Measurements from ENCODE around the gene RNPS1.

RNPS1 gene

DNA sequence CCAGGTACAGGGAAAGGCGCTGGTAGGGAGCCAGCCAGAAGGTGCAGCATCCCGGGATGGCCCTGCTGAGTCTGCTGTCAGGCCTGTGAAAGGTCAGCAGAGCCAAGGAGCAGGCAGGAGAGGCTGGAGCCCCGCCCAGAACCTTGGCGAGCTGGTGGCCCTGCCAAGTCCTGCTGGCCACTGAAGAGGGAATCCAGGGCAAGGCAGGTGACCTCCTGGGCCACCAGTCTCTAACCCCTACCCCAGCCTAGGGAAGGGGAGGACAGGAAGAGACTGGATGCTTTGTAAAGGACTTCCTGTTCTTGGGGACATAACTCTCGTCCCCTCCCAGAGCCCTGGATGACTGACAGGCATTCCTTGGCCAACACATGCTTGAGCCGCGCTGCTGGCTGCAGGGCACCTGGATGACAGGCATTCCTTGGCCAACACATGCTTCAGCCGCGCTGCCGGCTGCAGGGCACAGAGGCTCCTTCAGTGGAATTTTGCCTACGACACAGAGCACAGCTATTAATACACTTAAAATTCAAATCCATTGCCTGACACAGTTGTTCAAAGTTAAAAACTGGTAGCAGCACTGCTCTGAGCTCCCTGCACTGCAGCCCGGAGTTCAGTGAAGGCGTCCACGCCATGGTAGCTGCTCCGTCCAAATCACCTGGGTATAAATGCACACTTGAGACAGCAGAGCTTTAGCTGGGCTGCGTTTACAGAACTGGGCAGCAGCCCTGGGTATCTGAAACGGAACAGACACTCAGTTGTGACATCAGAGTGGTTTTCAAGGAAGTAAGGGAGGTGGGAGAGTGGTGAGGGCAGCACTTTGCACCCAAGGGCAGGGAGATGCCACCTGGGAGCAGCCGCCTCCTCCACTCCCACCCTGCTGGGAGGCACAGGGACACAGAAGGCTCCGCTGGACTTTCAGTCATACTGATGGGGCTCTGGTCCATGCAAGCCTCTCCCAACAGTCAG, 55.3 kb downstream of the RNPS1 start:
- Histone ChIP-seq H3K4me2 (ENCODE audit: low read length) (peak overlapping the region; percentile 29), H3K9ac (no peak overlapping the region), H3K36me3 (ENCODE audit: control insufficient read depth, insufficient read depth, low read length) (no peaks in the 10 kb centered on the region), H3K4me3 (ENCODE audit: low read depth, low read length) (peak overlapping the region; percentile 19), H3K27ac (peak overlapping the region; percentile 61), H3K4me1 (peaks cover 23% of the 10 kb centered on the region), H3K79me2 (no peaks in the 10 kb centered on the region), H3K27me3 (ENCODE audit: control insufficient read depth, insufficient read depth, low read length) (no peaks in the 10 kb centered on the region), H3K9me3 (ENCODE audit: control insufficient read depth, low read length) (no peaks in the 10 kb centered on the region), H2AFZ (no peak overlapping the region)
- TF ChIP-seq, protein P1, sequence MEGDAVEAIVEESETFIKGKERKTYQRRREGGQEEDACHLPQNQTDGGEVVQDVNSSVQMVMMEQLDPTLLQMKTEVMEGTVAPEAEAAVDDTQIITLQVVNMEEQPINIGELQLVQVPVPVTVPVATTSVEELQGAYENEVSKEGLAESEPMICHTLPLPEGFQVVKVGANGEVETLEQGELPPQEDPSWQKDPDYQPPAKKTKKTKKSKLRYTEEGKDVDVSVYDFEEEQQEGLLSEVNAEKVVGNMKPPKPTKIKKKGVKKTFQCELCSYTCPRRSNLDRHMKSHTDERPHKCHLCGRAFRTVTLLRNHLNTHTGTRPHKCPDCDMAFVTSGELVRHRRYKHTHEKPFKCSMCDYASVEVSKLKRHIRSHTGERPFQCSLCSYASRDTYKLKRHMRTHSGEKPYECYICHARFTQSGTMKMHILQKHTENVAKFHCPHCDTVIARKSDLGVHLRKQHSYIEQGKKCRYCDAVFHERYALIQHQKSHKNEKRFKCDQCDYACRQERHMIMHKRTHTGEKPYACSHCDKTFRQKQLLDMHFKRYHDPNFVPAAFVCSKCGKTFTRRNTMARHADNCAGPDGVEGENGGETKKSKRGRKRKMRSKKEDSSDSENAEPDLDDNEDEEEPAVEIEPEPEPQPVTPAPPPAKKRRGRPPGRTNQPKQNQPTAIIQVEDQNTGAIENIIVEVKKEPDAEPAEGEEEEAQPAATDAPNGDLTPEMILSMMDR (IDR thresholded peaks at IDR 0.05): no peak

DNA sequence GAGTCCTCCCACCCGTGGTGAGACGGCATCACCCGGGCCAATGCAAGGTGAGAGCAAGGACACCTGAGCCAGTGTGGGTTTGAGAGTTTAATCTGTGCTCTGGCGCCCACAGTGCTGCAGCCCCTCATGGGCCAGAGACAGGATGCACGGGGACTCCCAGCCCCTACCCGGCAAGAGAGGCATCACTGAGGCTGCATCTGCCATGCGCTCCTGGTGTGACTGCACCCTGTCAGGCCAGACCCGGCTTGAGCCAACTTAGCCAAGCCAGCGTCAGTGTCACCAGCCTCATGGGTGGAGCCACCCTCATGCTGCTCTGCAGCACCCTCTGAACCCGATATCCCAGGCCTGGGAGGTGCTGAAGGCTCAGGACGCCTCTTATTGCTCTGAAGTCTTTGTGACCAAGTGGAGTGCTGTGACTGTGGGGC, 56.0 kb downstream of the RNPS1 start:
- TF ChIP-seq, protein P1 (IDR thresholded peaks at IDR 0.05): no peak
- H3K27ac ChIP-seq: peak overlapping the region; percentile 61
- peaks cover 23% of the 10 kb centered on the region for H3K4me1 ChIP-seq
- H3K27me3 ChIP-seq (ENCODE audit: control insufficient read depth, insufficient read depth, low read length): no peaks in the 10 kb centered on the region
- H3K9ac ChIP-seq: no peak overlapping the region
- H2AFZ ChIP-seq: no peak overlapping the region
- H3K36me3 ChIP-seq (ENCODE audit: control insufficient read depth, insufficient read depth, low read length): no peaks in the 10 kb centered on the region
- H3K9me3 ChIP-seq (ENCODE audit: control insufficient read depth, low read length): no peaks in the 10 kb centered on the region
- H3K4me2 ChIP-seq (ENCODE audit: low read length): peak overlapping the region; percentile 29
- no peaks in the 10 kb centered on the region for H3K79me2 ChIP-seq
- H3K4me3 ChIP-seq (ENCODE audit: low read depth, low read length): peak overlapping the region; percentile 19

DNA sequence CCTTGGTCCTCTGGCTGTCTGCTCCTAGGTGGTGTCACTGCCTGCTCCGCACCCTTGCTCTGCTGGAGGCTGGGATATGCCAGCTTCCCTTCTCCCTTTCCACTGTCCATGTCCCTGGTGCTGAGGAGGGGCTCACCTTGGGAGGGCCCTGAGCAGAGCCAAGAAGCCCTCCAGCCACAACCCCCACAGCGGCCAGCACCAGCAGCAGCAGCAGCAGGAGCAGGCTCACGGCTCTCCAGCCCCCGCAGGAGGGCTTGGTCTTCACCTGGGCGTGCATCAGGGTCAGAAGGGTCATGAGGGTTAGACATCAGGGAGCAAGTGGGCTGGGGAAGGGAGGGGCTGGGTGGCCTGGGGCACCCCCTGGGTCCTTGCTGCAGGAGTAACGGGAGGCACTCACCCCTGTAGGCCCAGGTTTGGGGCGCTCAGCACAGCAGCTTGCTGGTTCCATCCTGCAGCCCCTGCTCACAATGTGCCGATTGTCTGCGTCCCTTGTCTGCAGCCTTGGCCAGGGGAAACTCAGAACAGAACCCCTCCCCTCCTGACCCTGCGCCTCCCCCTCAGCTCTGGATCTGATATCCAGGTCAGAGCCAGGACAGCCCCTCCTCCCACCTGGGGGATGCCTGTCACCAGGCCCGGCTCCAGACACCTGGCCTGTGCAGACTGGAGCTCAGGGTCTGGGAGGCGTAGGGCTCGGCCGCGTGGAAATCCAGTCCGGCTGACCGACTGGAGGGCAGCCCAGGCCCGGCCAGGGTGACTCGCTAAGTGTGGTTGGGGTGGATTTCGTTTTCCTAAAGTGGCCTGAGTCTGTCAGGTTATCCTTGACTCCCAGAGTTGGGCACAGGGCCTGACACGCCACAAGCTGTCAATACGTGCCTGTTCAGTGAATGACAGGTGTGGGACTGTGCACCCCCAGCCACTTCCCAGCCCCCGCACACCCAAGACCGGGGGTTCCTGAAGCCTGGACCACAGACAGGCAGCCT, 57.2 kb downstream of the RNPS1 start, which contains the start of gene BRICD5:
Gene BRICD5 (minus strand): TSS at position 478 of the 980 bp plus-strand sequence. CDS start 30 bp downstream, at position 448.
- no peak within 1 kb of the TSS for H2AFZ ChIP-seq
- H3K27me3 ChIP-seq (ENCODE audit: control insufficient read depth, insufficient read depth, low read length): no peaks in the 10 kb centered on the region
- no peak within 1 kb of the TSS for H3K4me3 ChIP-seq (ENCODE audit: low read depth, low read length)
- no peak within 1 kb of the TSS for H3K4me2 ChIP-seq (ENCODE audit: low read length)
- no peaks in the 10 kb centered on the region for H3K79me2 ChIP-seq
- H3K9ac ChIP-seq: no peak within 1 kb of the TSS
- peak within 1 kb of the TSS; percentile 61 for H3K27ac ChIP-seq
- no peaks in the 10 kb centered on the region for H3K9me3 ChIP-seq (ENCODE audit: control insufficient read depth, low read length)
- no peaks in the 10 kb centered on the region for H3K36me3 ChIP-seq (ENCODE audit: control insufficient read depth, insufficient read depth, low read length)
- peaks cover 23% of the 10 kb centered on the region for H3K4me1 ChIP-seq
- TF ChIP-seq, protein P1 (IDR thresholded peaks at IDR 0.05): no peak

DNA sequence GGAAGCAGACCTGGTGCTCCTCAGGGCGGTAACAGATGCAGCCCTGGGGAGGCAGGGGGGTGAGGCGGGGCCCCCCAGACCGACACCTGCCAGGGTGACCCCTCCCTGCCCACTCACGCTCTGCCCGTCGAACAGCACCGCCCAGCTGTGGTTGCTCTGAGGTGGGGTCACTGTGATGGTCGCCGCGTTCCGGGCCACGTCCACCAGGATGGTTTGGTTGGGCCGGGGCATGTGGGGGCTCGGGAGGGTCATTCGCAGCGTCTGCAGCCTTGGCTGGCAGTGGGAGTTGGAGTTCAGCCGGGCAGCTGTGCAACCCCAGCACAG, 58.0 kb downstream of the RNPS1 start:
- H3K9me3 ChIP-seq (ENCODE audit: control insufficient read depth, low read length): no peaks in the 10 kb centered on the region
- no peaks in the 10 kb centered on the region for H3K27me3 ChIP-seq (ENCODE audit: control insufficient read depth, insufficient read depth, low read length)
- TF ChIP-seq, protein P1 (IDR thresholded peaks at IDR 0.05): no peak

More for the DNA sequence above, 58.0 kb downstream of the RNPS1 start:
- peaks cover 23% of the 10 kb centered on the region for H3K4me1 ChIP-seq
- H3K4me2 ChIP-seq (ENCODE audit: low read length): no peak overlapping the region
- H3K27ac ChIP-seq: no peak overlapping the region
- H3K79me2 ChIP-seq: no peaks in the 10 kb centered on the region
- no peak overlapping the region for H3K4me3 ChIP-seq (ENCODE audit: low read depth, low read length)
- H3K36me3 ChIP-seq (ENCODE audit: control insufficient read depth, insufficient read depth, low read length): no peaks in the 10 kb centered on the region
- no peak overlapping the region for H2AFZ ChIP-seq
- H3K9ac ChIP-seq: no peak overlapping the region
